Measurements from ENCODE around the gene MAST4. TPM values are rescaled to one million over a fixed set of nuclear protein-coding genes. Genes with fewer than 3 reads are reported as not detected.

The MAST4 gene
- total and polyA plus RNA-seq, 2 of the 8 experiments (the other 6 are each of a cell fraction or from before 2014, with no cell fraction given) = 1.5 to 2.6 TPM

- Histone ChIP-seq H3K18ac (ENCODE audit: extremely low read depth, low read length) (no peak overlapping the region), H3K23ac (ENCODE audit: insufficient read length) (no peak overlapping the region), H3K14ac (ENCODE audit: insufficient read length) (no peak overlapping the region), H2BK20ac (ENCODE audit: low read length) (no peak overlapping the region), H3K36me3 (ENCODE audit: control insufficient read depth in 2 of 4, insufficient read depth in 4 of 4, low read length in 3 of 4) (no peaks in the 10 kb centered on the region), H4K5ac (ENCODE audit: insufficient read length, low read depth, low read length) (no peak overlapping the region), H4K20me1 (replicated peaks in 1 of 2; ENCODE audit: control insufficient read depth in 1 of 2, insufficient read depth in 2 of 2, low read length in 2 of 2) (no peaks in the 10 kb centered on the region), H3K27ac (ENCODE audit: low read depth, low read length) (no peak overlapping the region), H2AK5ac (ENCODE audit: low read depth, low read length) (no peak overlapping the region), H3K79me2 (ENCODE audit: control insufficient read depth in 1 of 2, insufficient read depth in 2 of 2, low read length in 2 of 2) (no peaks in the 10 kb centered on the region), H3K9me3 (ENCODE audit: insufficient read depth in 2 of 2, low read depth in 1 of 2, low read length in 1 of 2) (no peaks in the 10 kb centered on the region), H4K8ac (ENCODE audit: extremely low read depth, insufficient read depth, low read length) (no peak overlapping the region), H4K91ac (replicated peaks; ENCODE audit: insufficient read length, low read length) (no peak overlapping the region), H3K23me2 (ENCODE audit: low read depth, low read length) (no peaks in the 10 kb centered on the region), H2BK15ac (ENCODE audit: low read length) (no peak overlapping the region), H2BK12ac (ENCODE audit: low read depth, low read length) (no peak overlapping the region), H3K9ac (replicated peaks in 1 of 4; ENCODE audit: extremely low read depth in 1 of 4, low read depth in 3 of 4, low read length in 3 of 4) (no peak overlapping the region), H3K4ac (replicated peaks; ENCODE audit: insufficient read length, low read depth, low read length) (no peak overlapping the region), H3K56ac (replicated peaks; ENCODE audit: insufficient read length, low read depth, low read length) (no peak overlapping the region), H3K4me3 (ENCODE audit: extremely low read depth in 1 of 4, insufficient read depth in 2 of 4, low read depth in 3 of 4, low read length in 4 of 4) (no peak overlapping the region), H3K27me3 (replicated peaks in 1 of 4; ENCODE audit: control insufficient read depth in 3 of 4, extremely low read depth in 1 of 4, insufficient read depth in 3 of 4, low read length in 3 of 4) (no peaks in the 10 kb centered on the region), H2BK5ac (ENCODE audit: low read depth, low read length) (no peak overlapping the region), H3K4me2 (ENCODE audit: insufficient read depth in 1 of 2, low read depth in 2 of 2, low read length in 2 of 2) (no peak overlapping the region), H3K4me1 (replicated peaks in 1 of 4; ENCODE audit: control insufficient read depth in 3 of 4, insufficient read depth in 4 of 4, low read length in 3 of 4) (peaks cover 0 to 4% (median 2%) of the 10 kb centered on the region in 4 experiments; a peak in 4 of 7 replicates), H3K79me1 (ENCODE audit: low read depth, low read length) (no peaks in the 10 kb centered on the region), H2BK120ac (replicated peaks; ENCODE audit: low read depth, low read length) (no peak overlapping the region), H2AFZ (ENCODE audit: low read length) (no peak overlapping the region)
- ChIA-PET CTCF (ENCODE audit: partially characterized antibody) (interaction anchor here (0.6 to 6.6 kb wide), 8 partner anchors 9 to 1572 kb away, joined by 3 to 34 read pairs (median 4); no protein-coding TSS in a partner anchor), POLR2A (ENCODE audit: partially characterized antibody) (interaction anchor here (0.9 to 1.9 kb wide), 2 partner anchors 11 to 13 kb away, joined by 3 to 5 read pairs; no protein-coding TSS in a partner anchor)
- DNase-seq (ENCODE audit: low read depth in 1 of 2, low spot score in 2 of 2) (no peak), FAIRE-seq (no peak)
- 95% methylated on average over 2 of the region's 2 CpGs; no CpG with 5 or more reads in 1 of the 2 experiments for WGBS, 2 experiments (ENCODE audit: extremely low coverage in 1 of 2, insufficient coverage in 1 of 2, insufficient read length in 1 of 2, insufficient replicate concordance in 2 of 2, low coverage in 1 of 2, low lambda C conversion rate in 2 of 2, missing lambda C conversion rate in 1 of 2)
- no peak for TF ChIP-seq PHF8 (conservative IDR thresholded peaks at IDR 0.05; ENCODE audit: low read depth, low read length)
- no peak for TF ChIP-seq CTCF (IDR thresholded peaks at IDR 0.05; ENCODE audit: control extremely low read depth in 1 of 3, insufficient read depth in 1 of 3, low read depth in 1 of 3, low read length in 3 of 3)
- TF ChIP-seq KDM1A (IDR thresholded peaks at IDR 0.05; ENCODE audit: borderline replicate concordance, low read length) = no peak
- no peak for TF ChIP-seq HDAC6 (IDR thresholded peaks at IDR 0.05; ENCODE audit: low read depth, low read length)
- TF ChIP-seq TEAD4 (IDR thresholded peaks at IDR 0.05; ENCODE audit: low read depth, low read length) = no peak
- TF ChIP-seq SP4 (IDR thresholded peaks at IDR 0.05; ENCODE audit: low read length) = no peak
- no peak for TF ChIP-seq HDAC2 (IDR thresholded peaks at IDR 0.05; ENCODE audit: borderline replicate concordance in 1 of 2, low read depth in 2 of 2, low read length in 2 of 2)
- TF ChIP-seq ASH2L (IDR thresholded peaks at IDR 0.05; ENCODE audit: low read length) = no peak
- no peak for TF ChIP-seq CHD2 (IDR thresholded peaks at IDR 0.05; ENCODE audit: low read length)
- TF ChIP-seq SIN3A (conservative IDR thresholded peaks at IDR 0.05 in 1 of 2, IDR thresholded peaks at IDR 0.05 in 1 of 2; ENCODE audit: low read depth in 1 of 2, low read length in 2 of 2) = no peak
- no peak for TF ChIP-seq KDM5A (IDR thresholded peaks at IDR 0.05; ENCODE audit: low read length)
- no peak for TF ChIP-seq GTF2F1 (IDR thresholded peaks at IDR 0.05; ENCODE audit: borderline replicate concordance, low read depth, low read length)
Measured at GRCh38 chr5:66989781-66990180, 393.6 kb downstream of the MAST4 start.

Data from H1 (cell line).